Islet of Langerhans (tissue), 1 donor: ENCODE data around the gene ANO3.
"Not testable (repeated sequence)": the region's sequence is repeated elsewhere in the genome, so short reads cannot be mapped to it uniquely, and the experiment has no call there.

Experiments used
- FAIRE-seq: peaks from one replicate; lab custom pipeline; 2011; peaks lifted over from hg19 to GRCh38; lab: Jason Lieb, UNC

ANO3 gene

GRCh38 chr11:26575946-26576345 lies 244.0 kb downstream of the ANO3 start:
- FAIRE-seq, result no peak

- no peak for FAIRE-seq
These were observed 247.2 kb downstream of the ANO3 start for GRCh38 chr11:26578998-26579661.

- no peak for FAIRE-seq
These were observed 247.8 kb downstream of the ANO3 start for GRCh38 chr11:26579683-26580082.

- no peak for FAIRE-seq
These were observed 249.0 kb downstream of the ANO3 start for GRCh38 chr11:26580929-26581328.

GRCh38 chr11:26583550-26583949 lies 251.6 kb downstream of the ANO3 start:
- FAIRE-seq, result no peak

GRCh38 chr11:26584818-26585217 lies 252.9 kb downstream of the ANO3 start:
- FAIRE-seq, result peak; percentile 64

- no peak for FAIRE-seq
These were observed 255.1 kb downstream of the ANO3 start for GRCh38 chr11:26587073-26587472.

- no peak for FAIRE-seq
These were observed 261.8 kb downstream of the ANO3 start for GRCh38 chr11:26593691-26594090.

GRCh38 chr11:26595207-26595865 lies 263.4 kb downstream of the ANO3 start:
- not testable (repeated sequence) for FAIRE-seq

- FAIRE-seq, result not testable (repeated sequence)
These were observed 265.2 kb downstream of the ANO3 start for GRCh38 chr11:26597049-26597689.

- FAIRE-seq, result no peak
These were observed 266.0 kb downstream of the ANO3 start for GRCh38 chr11:26597899-26598298.

- FAIRE-seq, result no peak
These were observed 267.5 kb downstream of the ANO3 start for GRCh38 chr11:26599425-26599824.

GRCh38 chr11:26599876-26600434 lies 268.0 kb downstream of the ANO3 start:
- no peak for FAIRE-seq

GRCh38 chr11:26607725-26608506 lies 276.0 kb downstream of the ANO3 start:
- no peak for FAIRE-seq

- FAIRE-seq, result no peak
These were observed 276.7 kb downstream of the ANO3 start for GRCh38 chr11:26608507-26609146.

GRCh38 chr11:26613759-26614158 lies 281.8 kb downstream of the ANO3 start:
- no peak for FAIRE-seq

- FAIRE-seq, result no peak
These were observed 286.5 kb downstream of the ANO3 start for GRCh38 chr11:26618441-26618840.

- no peak for FAIRE-seq
These were observed 288.5 kb downstream of the ANO3 start for GRCh38 chr11:26620282-26621045.

- FAIRE-seq, result no peak
These were observed 289.2 kb downstream of the ANO3 start for GRCh38 chr11:26621132-26621531.

- no peak for FAIRE-seq
These were observed 290.3 kb downstream of the ANO3 start for GRCh38 chr11:26622181-26622580.

- no peak for FAIRE-seq
These were observed 291.2 kb downstream of the ANO3 start for GRCh38 chr11:26623076-26623659.
